ENCODE data around the gene SPPL2B. TPM values are rescaled to one million over a fixed set of nuclear protein-coding genes. Genes with fewer than 3 reads are reported as not detected.

The SPPL2B gene
- total RNA-seq, 2 donors from 2014 or later, result 22.9 to 33.7 TPM

GRCh38 chr19:2362046-2362969, 33.8 kb downstream of the SPPL2B start:
- intact Hi-C loops (cut with DNase I), result no loop called here
- DNase-seq (no peak), ATAC-seq (no peak)

- DNase-seq (no peak), ATAC-seq (no peak)
- intact Hi-C loops (cut with DNase I), result no loop called here
These were observed 34.5 kb downstream of the SPPL2B start for GRCh38 chr19:2362970-2363300.

- DNase-seq, result no peak
- ATAC-seq, result no peak
- intact Hi-C loops (cut with DNase I), result no loop called here
These were observed 34.9 kb downstream of the SPPL2B start for GRCh38 chr19:2363419-2363818.

- ATAC-seq (no peak), DNase-seq (no peak)
- intact Hi-C loops (cut with DNase I), result no loop called here
These were observed 36.9 kb downstream of the SPPL2B start for GRCh38 chr19:2365201-2365970.

GRCh38 chr19:2371656-2372055, 43.2 kb downstream of the SPPL2B start:
- intact Hi-C loops (cut with DNase I), result no loop called here
- DNase-seq (no peak), ATAC-seq (no peak)

- no peak for ATAC-seq
- intact Hi-C loops (cut with DNase I), result no loop called here
These were observed 43.7 kb downstream of the SPPL2B start for GRCh38 chr19:2372076-2372612.

GRCh38 chr19:2374808-2375207, 46.3 kb downstream of the SPPL2B start:
- DNase-seq (no peak), ATAC-seq (no peak)
- intact Hi-C loops (cut with DNase I), result no loop called here

More at GRCh38 chr19:2372076-2372612, 43.7 kb downstream of the SPPL2B start:
- DNase-seq, result no peak

- DNase-seq (no peak), ATAC-seq (no peak)
- intact Hi-C loops (cut with DNase I), result no loop called here
These were observed 47.1 kb downstream of the SPPL2B start for GRCh38 chr19:2375353-2376121.

- no peak for ATAC-seq
- DNase-seq, result no peak
- intact Hi-C loops (cut with DNase I), result no loop called here
These were observed 48.5 kb downstream of the SPPL2B start for GRCh38 chr19:2376784-2377519.

- no peak for DNase-seq
- intact Hi-C loops (cut with DNase I), result no loop called here
- no peak for ATAC-seq
These were observed 52.1 kb downstream of the SPPL2B start for GRCh38 chr19:2380567-2380966.

GRCh38 chr19:2381148-2381820, 52.8 kb downstream of the SPPL2B start:
- intact Hi-C loops (cut with DNase I), result no loop called here
- ATAC-seq (peak in 1 of 2 donors; percentile 30), DNase-seq (no peak)

- intact Hi-C loops (cut with DNase I), result no loop called here
- no peak for ATAC-seq
- DNase-seq, result no peak
These were observed 54.2 kb downstream of the SPPL2B start for GRCh38 chr19:2382530-2383222.

- intact Hi-C loops (cut with DNase I), result loop anchor here in 1 of 2 donors (5.0 kb wide), 1 partner anchor 108 kb away; no protein-coding TSS in a partner anchor
- DNase-seq (no peak), ATAC-seq (no peak)
These were observed 56.7 kb downstream of the SPPL2B start for GRCh38 chr19:2385053-2385721.

- intact Hi-C loops (cut with DNase I), result loop anchor here in 1 of 2 donors (5.0 kb wide), 1 partner anchor 110 kb away; no protein-coding TSS in a partner anchor
- DNase-seq, result no peak
- ATAC-seq, result no peak
These were observed 59.1 kb downstream of the SPPL2B start for GRCh38 chr19:2387367-2388288.

- ATAC-seq (no peak), DNase-seq (no peak)
- intact Hi-C loops (cut with DNase I), result loop anchor here in 1 of 2 donors (5.0 kb wide), 1 partner anchor 112 kb away; no protein-coding TSS in a partner anchor
These were observed 61.1 kb downstream of the SPPL2B start for GRCh38 chr19:2389594-2389993.
